ENCODE results near the gene TIMM44.
"Not testable (repeated sequence)": the region's sequence is repeated elsewhere in the genome, so short reads cannot be mapped to it uniquely, and the experiment has no call there.

Gene TIMM44

DNA sequence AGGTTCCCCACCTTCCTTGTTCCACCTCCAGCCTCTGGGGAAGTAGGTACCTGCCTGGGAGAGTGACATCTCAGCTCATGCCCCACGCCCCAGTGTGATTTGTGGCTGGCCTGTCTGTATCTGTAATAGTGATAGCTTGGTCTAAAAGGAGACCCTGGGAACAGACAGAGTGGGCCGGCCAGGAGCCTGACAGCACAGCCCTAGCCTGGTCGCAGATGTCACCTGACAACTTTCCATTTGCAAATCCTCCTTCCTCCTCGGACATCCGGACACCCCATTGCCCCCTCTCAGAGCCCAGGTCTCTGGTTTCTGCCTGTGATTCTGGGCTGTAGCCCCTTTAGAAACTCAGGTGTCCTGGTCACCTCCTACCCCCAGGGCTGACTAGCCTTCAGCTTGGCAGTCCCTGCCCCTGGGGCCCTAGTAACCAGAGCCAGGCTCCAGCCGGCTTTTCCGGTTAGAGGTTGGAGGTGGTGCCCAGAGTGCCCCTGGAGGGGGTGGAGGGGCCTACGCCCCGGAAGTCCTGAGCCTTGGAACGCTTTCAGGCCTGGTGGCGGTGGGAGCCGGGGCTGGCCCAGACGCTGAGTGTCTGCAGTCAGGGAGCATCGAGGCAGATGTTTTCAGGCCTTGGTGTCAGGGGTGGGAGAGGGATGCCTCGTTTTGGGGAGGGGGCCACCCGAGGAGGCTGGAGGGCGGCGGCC lies 48.7 kb downstream of the TIMM44 start:
- no peak for DNase-seq

DNA sequence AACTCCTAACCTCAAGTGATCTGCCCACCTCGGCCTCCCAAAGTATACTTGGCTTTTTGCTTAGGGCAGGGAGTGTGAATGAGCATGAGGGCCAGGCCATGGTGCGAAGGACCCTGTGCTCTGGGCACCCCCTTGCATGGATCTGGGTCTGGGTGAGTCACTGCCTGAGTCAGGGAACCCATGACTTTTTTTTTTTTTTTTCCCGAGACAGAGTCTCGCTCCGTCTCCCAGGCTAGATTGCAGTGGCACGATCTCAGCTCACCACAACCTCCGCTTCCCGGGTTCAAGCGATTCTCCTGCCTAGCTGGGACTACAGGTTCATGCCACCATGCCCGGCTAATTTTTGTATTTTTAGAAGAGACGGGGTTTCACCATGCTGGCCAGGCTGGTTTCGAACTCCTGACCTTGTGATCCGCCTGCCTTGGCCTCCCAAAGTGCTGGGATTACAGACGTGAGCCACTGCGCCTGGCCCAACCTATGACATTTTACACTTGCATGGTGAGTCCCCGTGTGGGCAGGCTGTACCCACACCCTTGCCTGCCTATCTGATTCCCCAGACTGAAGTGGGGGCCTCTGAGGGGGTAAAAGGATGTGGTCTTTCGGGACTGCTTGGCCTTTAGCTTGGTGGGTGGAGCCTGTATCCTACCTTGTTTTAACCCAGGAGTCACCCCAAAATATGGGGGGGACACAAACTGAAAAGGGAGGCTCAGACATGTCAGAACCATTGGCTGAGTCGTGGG lies 49.9 kb downstream of the TIMM44 start:
- not testable (repeated sequence) for DNase-seq

DNA sequence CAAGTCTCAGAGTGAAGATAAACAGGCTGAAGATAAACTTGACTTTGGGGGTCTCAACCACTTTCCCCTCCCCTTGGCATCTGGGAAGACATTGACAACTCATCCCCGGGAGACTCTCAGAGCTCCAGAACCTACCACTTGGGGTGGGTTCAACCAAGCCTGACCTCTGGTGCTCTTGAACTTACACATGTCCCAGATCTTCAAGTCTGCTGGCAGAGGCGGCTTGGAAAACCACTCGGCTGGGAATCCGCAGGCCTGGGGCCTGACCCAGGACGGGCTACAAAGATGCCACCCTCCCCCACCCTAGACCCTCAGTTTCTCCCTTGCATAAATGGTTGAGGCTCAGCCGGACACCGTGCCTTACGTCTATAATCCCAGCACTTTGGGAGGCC lies 54.6 kb downstream of the TIMM44 start:
- no peak for DNase-seq

DNA sequence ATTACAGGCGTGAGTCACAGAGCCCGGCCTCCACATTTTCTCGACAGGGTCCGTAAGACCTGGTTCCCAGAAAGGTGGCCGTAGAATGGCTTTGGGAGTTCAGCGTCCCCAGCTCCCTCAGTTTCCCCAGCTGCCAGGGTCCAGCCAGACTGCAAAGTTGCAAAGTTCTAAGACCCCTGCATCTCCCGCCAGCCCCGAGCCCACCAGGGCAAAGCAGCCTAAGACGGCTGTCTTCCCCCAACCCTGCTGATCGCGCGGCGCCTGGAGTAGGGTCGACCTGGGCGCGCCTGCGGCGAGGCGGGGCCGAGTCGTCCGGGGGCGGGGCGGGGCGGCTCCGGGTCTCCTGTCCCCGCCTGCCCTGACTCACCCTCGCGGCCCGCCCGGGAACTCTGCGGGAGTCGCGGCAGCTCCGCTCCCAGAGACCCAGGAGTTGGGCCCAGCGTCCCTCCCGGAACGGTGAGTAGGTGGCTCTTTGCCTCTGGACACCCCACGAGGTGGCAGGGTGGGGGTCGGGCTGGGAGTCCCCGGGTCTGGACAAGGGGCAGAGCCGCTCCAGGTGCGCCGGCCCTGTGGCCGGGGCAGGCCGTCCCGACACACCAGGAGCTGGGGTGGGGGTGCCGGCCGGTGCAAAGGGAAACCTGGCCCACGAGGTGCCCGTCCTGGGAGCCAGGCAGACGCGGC lies 55.2 kb downstream of the TIMM44 start, which contains the start of gene LRRC8E:
Gene LRRC8E (plus strand): TSS at position 366 of the 681 bp plus-strand sequence. CDS start 7,094 bp downstream, outside the sequence.
- DNase-seq, result no peak

DNA sequence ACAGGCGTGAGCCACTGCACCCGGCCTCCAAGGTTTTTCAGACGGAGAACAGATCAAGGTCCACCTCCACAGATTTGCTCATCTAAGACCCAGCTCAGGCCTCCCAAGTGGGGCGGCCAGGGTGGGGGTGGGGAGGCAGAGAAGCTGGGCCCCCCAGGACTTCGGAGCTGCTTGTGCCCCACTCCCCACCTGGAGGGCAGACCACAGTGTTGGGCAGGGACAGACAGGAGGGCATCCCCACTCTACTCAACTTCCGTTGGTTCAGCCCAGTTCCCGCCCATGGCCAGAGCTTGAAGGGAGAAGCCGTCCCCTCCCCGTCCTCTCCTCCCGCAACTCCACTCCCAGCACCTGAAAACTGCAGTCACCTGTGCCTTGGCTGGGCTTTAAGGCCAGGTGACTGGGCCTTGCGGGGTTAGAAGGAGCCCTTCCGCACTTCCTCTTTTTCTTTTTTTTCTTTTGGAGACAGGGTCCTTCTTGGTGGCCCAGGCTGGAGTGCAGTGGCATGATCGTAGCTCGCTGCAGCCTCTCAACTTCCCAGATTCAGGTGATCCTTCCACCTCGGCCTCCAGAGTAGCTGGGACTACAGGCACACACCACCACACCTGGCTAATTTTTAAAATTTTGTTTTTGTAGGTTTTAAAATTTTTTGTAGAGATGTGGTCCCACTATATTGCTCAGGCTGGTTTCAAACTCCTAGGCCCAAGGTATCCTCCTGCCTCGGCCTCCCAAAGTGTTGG lies 55.9 kb downstream of the TIMM44 start:
- no peak for DNase-seq

DNA sequence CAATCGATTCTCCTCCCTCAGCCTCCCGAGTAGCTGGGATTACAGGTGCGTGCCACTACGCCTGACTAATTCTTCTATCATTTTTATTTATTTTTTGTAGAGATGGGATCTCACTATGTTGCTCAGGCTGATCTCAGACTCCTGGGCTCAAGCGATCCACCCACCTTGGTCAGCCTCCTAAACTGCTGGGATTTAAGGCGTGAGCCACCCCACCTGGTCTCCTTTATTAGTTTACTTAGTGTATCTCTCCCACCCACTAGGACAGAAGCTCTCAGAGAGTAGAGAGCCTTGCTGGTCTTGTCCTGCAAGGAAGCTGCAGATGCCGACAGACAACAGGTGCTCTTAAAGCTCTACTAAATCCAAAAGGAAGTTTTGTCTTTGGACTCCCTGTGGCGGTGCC lies 57.6 kb downstream of the TIMM44 start:
- DNase-seq, result no peak

DNA sequence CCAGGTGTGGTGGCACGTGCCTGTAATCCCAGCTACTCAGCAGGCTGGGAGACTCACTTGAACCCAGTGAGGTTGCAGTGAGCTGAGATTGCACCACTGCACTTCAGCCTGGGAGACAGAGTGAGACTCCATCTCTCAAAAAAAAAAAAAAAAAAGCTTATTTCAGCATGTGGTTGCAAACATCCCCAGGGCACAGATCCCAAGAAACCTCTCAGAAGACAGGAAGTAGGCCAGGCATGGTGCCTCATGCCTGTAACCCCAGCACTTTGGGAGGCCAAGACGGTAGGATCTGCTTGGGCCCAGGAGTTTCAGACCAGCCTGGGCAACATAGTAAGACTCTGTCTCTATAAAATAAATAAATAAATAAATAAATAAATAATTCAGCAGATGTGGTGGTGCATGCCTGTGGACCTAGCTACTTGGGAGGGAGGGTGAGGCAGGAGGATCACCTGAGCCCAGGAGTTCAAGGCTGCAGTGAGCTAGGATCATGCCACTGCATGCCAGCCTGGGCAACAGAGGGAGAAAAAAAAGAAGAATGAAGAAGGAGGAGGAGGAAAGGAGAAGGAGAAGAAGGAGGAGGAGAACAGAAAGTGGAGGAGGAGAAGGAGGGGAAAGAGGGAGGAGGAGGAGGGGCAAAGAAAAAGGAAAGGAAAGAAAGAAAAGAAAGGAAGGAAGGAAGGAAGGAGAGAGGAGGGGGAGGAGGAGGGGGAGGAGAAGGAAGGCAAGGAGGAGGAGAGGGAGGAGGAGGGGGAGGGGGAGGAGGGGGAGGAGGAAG lies 59.5 kb downstream of the TIMM44 start:
- no peak for DNase-seq

DNA sequence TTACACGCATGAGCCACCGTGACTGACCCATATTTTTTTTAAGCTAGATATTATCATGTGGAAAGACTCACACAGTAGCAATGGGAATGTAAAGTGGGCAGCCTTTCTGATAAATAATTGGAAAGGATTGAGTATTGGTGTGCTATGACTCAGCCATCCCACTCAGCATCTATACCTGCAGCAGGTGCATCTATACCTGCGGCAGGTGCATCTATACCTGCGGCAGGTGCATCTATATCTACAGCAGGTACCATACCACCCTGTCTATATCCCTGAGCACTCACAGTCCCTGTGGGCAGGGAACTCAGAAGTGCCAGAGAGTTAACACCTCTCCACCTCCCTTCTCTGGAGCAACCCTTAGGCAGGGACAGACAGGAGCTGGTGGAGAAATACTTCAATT lies 60.4 kb downstream of the TIMM44 start:
- no peak for DNase-seq

DNA sequence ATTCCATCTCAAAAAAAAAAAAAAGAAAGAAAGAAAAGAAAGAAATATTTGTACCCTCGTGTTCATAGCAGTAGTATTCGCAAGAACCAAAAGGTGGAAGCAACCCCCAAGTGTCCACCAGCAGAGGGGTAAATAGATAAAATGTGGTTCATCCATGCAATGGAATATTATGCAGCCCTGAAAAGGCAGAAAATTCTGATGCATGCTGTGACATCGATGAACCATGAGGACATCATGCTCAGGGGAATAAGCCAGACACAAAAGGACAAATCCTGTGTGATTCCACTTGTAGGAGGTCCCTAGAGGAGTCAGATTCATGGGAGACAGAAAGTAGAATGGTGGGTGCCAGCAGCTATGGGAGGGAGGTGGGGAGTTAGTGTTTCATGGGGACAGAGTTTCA lies 61.6 kb downstream of the TIMM44 start:
- DNase-seq, result no peak

DNA sequence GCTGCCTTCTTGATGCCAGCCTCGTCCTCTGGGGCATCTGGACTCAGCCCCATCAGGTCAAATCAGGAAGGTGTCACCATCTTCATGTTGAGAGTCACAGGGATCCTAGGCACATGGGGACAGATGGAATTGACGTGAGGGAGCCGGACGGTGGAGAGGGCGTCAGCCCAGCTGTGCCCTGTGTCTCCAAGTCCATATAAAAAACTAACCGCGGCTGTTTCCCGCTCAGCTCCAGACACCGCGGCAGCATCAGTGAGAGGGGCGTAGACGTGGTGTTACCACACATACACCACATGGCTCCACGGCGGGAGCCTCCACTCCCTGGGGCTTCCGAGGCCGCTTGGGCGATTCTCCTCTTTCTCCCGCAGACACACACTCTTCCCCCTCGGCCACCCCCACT lies 63.6 kb downstream of the TIMM44 start:
- DNase-seq, result peak; percentile 42 to 70

DNA sequence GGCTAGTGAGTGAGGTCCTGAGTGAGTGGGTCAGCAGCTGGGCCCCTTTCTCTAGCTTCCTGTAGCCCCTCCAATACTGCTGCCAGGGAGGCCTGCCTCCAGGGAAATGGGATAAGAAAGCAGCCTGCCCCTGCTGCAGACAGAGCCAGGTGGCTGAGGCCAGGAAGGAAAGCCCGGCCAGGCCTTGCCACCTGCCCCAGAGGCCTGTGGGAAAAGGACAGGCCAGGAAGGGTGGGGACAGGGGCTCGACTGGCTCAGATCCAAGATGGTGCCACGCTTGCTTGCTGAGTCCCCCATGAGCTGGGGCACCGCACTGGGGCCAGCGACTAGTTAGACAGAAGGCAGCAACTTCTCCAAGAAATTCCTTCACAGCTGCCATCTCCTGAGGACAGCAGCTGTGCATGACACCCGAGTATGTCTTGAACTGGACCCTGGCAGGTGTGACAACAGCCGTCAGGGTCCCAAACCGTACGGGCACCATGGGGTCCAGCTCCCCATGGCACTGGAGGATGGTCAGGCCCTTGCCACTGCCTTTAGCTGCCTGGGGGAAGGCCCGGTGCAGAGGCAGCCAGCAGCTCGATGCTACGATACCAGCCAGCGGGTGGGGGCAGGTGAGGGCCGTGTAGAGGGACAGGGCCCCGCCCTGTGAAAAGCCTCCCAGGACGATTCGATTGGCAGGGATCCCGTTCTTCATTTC lies 64.2 kb downstream of the TIMM44 start:
- peak; percentile 74 for DNase-seq

DNA sequence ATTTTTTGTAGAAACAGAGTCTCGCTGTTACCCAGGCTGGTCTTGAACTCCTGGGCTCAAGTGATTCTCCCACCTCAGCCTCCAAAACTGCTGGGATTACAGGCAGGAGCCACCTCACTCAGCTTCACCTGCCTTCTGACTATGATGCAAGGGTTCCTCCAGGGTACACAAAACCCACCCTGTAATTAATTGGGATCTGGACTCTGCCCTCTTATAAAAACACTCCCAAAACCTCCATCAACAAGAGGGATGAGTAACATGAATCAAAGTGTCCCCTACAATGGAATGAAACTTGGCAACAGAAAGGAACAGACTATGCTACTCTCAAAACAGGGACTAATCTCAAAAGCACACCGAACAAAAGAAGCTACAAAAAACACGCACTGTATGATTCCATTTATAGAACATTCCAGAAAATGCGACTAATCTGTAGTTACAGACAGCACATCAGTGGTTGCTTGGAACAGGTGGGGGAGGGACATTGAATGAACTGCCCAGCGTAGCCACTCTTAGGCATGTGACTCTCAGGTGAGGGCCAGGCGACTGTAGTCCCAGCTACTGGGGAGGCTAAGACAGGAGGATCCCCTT lies 66.1 kb downstream of the TIMM44 start:
- DNase-seq, result no peak
